SJSA1 (cell line): ENCODE data around the gene NOTCH4. TPM values are rescaled to one million over a fixed set of nuclear protein-coding genes. Genes with fewer than 3 reads are reported as not detected.
"Not testable (repeated sequence)": the region's sequence is repeated elsewhere in the genome, so short reads cannot be mapped to it uniquely, and the experiment has no call there.

ENCODE experiments used
- DNase-seq, 2 experiments: peaks; one replicate each; pipeline ENCODE4 v3.0.0-alpha.2; 2015 to 2020; ENCODE audit warnings: low spot score in 2 of 2, low read depth in 1 of 2
- H3K27ac ChIP-seq: fragments of 250-450 bp; sonication (Bioruptor Pico); 2 replicates; pipeline ENCODE4 v1.5.1; 2020; ENCODE audit warnings: mild to moderate bottlenecking, moderate library complexity
- H3K27me3 ChIP-seq: fragments of 250-450 bp; sonication (Bioruptor Pico); replicated peaks from 2 replicates; pipeline ENCODE4 v1.5.1; 2020; ENCODE audit warnings: mild to moderate bottlenecking, moderate library complexity
- H3K36me3 ChIP-seq: fragments of 250-450 bp; sonication (Bioruptor Pico); 2 replicates; pipeline ENCODE4 v1.5.1; 2020; ENCODE audit warnings: mild to moderate bottlenecking
- H3K4me1 ChIP-seq: fragments of 250-450 bp; sonication (Bioruptor Pico); replicated peaks from 2 replicates; pipeline ENCODE4 v1.6.1; 2021; ENCODE audit warnings: mild to moderate bottlenecking
- H3K4me3 ChIP-seq: fragments of 250-450 bp; sonication (Bioruptor Pico); 2 replicates; pipeline ENCODE4 v1.5.1; 2020; ENCODE audit warnings: mild to moderate bottlenecking
- H3K9me3 ChIP-seq: fragments of 250-450 bp; sonication (Bioruptor Pico); replicated peaks from 2 replicates; pipeline ENCODE4 v1.5.1; 2020; ENCODE audit warnings: mild to moderate bottlenecking
- total RNA-seq: library from RNA; depleted of rRNA; stranded (reverse); fragments of >200 nt; shearing (Covaris generic); gene quantifications from 2 replicates; pipeline ENCODE4 v1.2.3, GENCODE V29; 2014; rRNA removed

Gene NOTCH4
- 1.6 and 2.0 TPM in 2 replicates for total RNA-seq

DNA sequence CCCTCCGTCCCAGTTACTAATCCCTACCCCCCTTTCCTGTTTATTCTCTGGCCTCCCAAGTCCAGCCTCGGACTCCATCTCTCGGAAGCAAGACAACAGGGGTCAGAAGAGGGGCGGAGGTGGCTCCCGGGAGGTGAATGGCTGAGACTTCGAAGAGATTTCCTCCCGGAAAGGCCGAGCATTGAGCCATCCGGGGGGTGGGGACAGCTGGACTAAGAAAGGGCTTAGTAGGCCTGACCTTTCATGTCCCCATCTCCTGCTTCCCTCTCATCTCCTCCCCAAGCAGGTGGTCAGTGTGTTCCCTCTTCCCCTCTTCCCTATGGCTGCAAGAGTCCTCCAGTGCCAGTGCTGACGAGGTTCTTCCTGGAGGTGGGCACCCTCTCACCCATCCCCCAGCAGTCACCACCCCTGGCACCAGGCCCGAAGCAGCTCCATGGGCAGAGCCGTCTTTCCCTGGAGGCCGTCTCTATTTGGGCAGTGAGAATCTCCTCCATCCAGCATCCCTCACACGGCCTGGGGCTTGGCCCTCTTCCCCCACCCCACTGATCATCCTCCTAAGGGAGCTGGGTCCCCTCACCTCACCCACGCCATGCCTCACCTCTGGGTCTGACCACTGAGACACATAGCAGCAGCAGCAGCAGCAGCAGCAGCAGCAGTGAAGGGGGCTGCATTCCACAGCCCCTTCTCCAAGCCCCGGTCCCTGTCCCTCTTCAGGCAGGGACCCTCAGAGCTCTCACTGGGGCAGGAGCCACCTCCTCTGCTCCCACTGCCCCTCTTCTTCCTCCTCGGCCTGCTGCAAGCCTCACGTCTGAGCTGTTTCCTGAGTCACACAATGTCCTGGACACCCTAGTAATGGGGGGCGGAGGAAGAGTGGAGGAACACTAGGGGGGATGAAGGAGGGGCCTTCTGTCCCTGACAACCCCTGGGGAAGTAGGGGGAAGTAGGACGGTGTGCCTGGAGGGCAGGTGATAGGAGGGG is at the start of gene NOTCH4:
TSS of gene NOTCH4 (minus strand) at position 810 of the 978 bp plus-strand sequence. CDS start at position 671, 139 bp downstream.
- Histone ChIP-seq H3K9me3 (no peaks in the 10 kb centered on the region), H3K4me1 (no peaks in the 10 kb centered on the region), H3K36me3 (no peaks in the 10 kb centered on the region), H3K4me3 (no peak within 1 kb of the TSS), H3K27me3 (peaks cover 17% of the 10 kb centered on the region), H3K27ac (no peak within 1 kb of the TSS)
- DNase-seq = no peak

DNA sequence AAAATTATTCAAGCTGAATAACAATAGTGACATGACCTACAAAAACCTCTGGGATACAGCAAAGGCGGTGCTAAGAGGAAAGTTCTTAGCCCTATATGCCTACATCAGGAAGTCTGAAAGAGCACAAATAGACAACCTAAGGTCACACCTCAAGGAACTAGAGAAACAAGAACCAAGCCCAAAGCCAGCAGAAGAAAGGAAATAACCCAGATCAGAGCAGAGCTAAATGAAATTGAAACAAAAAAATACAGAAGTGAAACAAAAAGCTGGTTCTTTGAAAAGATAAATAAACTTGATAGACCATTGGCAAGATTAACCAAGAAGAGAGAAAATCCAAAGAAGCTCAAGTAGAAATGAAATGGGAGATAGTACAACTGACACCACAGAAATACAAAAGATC is 47.6 kb upstream of the NOTCH4 start:
- Histone ChIP-seq H3K27me3 (0 out of 2 replicates have a peak, but pooled peaks cover 8% of the 10 kb centered on the region), H3K27ac (no peak overlapping the region), H3K4me1 (no peaks in the 10 kb centered on the region), H3K9me3 (no peaks in the 10 kb centered on the region), H3K4me3 (no peak overlapping the region), H3K36me3 (no peaks in the 10 kb centered on the region)
- no peak for DNase-seq

DNA sequence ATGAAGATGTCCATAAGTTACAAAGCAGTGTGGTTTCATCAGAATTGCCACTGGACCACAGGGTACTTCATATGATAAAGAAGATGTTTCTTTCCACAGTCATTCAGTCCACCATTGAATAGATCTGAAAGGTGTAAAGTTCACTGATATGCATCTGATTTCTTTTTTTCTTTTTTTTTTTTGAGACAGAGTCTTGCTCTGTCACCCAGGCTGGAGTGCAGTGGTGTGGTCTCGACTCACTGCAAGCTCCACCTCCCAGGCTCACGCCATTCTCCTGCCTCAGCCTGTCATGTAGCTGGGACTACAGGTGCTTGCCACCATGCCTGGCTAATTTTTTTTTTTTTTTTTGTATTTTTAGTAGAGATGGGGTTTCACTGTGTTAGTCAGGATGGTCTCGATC is 44.6 kb upstream of the NOTCH4 start:
- H3K36me3 ChIP-seq, H3K4me1 ChIP-seq: not testable (repeated sequence)

DNA sequence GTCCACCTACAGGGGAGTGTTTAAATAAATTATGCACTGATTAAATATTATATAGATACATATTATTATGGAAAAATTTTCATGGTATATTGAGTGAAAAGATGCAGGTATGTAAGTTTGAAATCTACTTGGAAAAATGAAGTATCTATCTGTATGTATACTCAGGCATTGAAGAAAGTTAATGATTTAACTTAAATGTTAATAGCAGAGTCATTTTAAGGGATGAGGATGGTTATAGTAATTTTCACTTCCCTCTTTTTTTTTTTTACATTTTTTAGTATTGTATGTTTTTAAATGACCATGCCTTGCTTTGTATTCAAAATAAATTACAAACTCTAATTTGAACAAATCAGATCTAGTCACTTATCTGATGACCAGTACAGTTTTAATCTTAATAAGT is 43.2 kb upstream of the NOTCH4 start:
- Histone ChIP-seq H3K27me3 (0 out of 2 replicates have a peak, but pooled peaks cover 11% of the 10 kb centered on the region), H3K4me1 (no peaks in the 10 kb centered on the region), H3K36me3 (no peaks in the 10 kb centered on the region), H3K27ac (no peak overlapping the region), H3K9me3 (no peaks in the 10 kb centered on the region), H3K4me3 (no peak overlapping the region)
- DNase-seq = no peak

More for the DNA sequence above, 44.6 kb upstream of the NOTCH4 start:
- not testable (repeated sequence) for H3K9me3 ChIP-seq, H3K27ac ChIP-seq, DNase-seq, H3K27me3 ChIP-seq, H3K4me3 ChIP-seq

DNA sequence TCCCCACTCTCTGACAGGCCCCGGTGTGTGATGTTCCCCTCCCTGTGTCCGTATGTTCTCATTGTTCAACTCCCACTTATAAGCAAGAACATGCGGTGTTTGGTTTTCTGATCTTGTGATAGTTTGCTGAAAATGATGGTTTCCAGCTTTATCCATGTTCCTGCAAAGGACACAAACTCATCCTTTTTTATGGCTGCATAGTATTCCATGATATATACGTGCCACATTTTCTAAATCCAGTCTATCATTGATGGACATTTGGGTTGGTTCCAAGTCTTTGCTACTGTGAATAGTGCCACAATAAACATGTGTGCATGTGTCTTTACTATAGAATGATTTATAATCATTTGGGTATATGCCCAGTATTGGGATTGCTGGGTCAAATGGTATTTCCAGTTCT is 33.4 kb upstream of the NOTCH4 start:
- H3K36me3 ChIP-seq, H3K4me3 ChIP-seq, H3K27me3 ChIP-seq, DNase-seq, H3K9me3 ChIP-seq, H3K27ac ChIP-seq: not testable (repeated sequence)
- H3K4me1 ChIP-seq = peaks cover 15% of the 10 kb centered on the region

DNA sequence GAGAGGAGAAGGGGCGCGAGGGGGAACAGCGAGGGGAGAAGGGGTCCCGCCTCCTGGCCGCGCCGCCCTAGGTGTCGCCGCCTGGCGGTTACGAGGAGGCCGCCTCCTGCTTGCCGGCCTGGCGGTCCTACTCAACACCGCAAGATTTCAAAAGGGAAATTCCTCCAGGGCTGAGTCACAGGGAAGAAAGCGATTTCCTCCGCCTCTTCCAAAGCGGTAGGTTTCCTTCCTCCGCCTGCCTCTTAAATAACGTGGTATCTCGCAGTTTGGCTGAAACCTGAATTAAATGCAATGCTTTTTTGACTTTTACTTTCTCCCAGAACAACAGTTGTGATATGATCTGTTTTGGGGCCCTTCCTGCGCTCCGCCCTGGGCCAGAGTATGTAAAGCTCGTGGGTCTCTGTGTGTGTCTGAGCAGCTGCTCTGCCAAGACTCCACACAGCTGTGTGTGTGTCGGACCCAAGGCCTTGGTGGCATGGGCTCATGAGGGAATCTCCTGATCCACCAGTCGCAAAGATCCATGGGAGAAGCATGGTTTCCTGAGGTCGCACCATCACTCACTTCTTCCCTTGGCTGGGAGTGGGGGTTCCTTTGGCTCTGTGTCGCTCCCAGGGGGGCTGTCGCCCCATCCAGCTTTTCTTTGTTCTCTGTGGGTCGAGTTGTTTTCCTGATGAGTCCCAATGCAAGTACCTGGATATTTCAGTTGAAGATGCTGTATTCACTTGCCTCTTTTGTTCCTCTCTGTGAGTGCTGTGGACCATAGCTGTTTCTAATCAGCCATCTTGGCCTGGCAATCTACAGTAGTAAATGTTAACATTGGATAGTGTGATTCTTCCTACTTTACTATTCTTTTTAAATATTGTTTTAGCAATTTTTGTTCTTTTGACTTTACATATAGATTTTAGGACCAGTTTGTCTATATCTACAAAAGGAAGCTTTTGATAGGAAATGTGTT is 31.6 kb upstream of the NOTCH4 start:
- Histone ChIP-seq H3K9me3 (no peaks in the 10 kb centered on the region), H3K4me3 (no peak overlapping the region), H3K27ac (peak overlapping the region; percentile 89), H3K4me1 (peaks cover 15% of the 10 kb centered on the region), H3K27me3 (no peaks in the 10 kb centered on the region), H3K36me3 (no peaks in the 10 kb centered on the region)
- peak; percentile 89 to 90 for DNase-seq

DNA sequence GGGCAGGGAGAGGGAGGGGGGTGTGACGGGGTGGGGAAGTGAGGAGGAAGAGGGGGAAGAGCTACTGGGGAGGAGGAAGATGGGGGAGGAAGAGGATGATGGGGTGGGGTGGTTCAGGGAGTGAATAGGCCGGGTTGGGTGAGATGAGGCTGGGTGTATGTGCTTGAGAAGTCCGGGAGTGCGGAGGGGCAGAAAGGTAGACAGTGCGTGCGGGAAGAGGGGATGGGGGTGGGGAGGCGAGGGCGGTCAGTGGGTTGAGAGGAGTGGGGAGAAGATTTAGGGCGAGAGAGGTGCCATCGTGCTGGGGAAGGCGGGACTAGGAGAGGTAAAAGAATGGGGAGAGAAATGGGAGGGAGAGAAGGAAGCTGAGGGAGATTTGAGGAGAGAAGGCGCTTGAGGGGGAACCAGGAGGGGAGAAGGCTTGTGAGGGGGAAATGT is 30.9 kb upstream of the NOTCH4 start:
- Histone ChIP-seq H3K27ac (peak overlapping the region; percentile 89), H3K27me3 (no peaks in the 10 kb centered on the region), H3K9me3 (no peaks in the 10 kb centered on the region), H3K4me1 (peaks cover 15% of the 10 kb centered on the region), H3K4me3 (no peak overlapping the region), H3K36me3 (no peaks in the 10 kb centered on the region)
- no peak for DNase-seq

DNA sequence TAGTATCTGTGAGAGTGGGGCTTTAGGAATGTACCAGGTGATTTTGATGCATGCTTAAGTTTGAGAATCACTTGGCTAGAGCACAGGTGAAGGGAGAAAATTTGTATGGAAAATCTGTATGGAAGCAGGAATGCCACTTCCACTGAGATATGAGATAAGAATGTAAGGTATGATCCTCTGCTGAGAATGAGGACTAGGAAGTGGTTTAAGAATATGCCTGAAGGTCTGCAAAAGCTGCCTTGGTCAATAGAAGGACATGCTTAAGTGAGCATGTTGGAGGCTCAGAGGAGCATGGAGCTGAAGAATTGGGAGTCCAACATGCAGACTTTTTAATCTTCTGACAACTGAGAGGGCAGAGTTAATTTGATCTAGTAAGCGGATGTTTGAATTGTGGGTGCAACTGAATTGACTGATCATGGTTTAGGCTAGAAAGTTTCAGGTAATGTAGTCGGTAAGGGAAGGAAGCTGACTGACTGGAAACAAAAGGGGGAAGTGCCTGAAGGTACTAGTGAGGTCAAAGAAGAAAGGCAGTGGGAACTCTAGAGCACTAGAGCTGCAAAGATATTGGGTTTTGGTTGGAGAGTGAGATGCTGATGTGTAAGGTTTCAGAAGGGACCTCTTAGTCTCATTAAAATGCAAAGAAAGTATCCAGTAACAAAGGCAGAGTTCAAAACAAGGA is 28.6 kb upstream of the NOTCH4 start:
- Histone ChIP-seq H3K9me3 (peaks cover 7% of the 10 kb centered on the region; the same call in 1 of the 2 replicates), H3K27ac (no peak overlapping the region), H3K4me3 (no peak overlapping the region), H3K27me3 (no peaks in the 10 kb centered on the region), H3K36me3 (no peaks in the 10 kb centered on the region), H3K4me1 (peaks cover 15% of the 10 kb centered on the region)
- no peak for DNase-seq

DNA sequence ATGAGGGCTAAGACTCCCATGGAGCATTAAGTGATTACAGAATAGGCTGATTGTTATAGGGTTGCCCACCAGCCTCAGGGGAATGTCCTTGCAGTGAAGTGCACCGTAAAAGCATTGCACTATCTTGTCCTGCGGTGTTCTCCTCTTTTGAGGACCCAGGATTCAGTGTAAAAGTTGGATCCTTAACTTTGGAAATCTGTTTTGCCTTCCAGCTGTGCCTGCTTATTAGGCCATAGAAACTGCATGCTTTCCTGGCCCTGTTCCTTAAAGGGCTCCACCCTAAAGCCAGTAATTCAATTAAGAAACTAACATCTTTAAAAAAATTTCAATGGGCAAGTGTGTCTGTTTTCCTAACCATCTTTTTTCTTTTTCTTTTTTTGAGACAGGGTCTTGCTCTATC is 25.4 kb upstream of the NOTCH4 start:
- Histone ChIP-seq H3K27ac (no peak overlapping the region), H3K9me3 (peaks cover 7% of the 10 kb centered on the region; the same call in 1 of the 2 replicates), H3K4me1 (peaks cover 11% of the 10 kb centered on the region), H3K27me3 (no peaks in the 10 kb centered on the region), H3K36me3 (no peaks in the 10 kb centered on the region), H3K4me3 (no peak overlapping the region)
- DNase-seq = no peak

DNA sequence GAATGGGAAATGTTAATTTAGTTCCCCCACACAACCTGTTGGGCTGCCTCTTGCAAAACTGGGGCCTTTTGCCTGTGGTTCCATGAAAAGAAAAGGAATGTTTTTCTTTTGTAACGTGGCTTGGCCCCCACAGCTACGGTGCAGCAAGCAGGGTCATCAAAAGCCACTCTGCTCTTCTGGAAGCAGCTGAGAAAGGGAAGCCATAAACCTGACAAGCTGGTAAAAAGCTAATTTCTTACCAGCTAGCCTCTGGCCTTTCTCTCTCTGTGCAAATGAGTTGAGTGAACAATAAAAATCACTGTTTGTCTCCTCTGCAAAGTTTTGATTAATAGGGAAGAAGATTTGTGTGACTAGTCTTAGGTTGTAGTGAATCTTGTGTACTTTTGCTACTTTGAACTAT is 23.5 kb upstream of the NOTCH4 start:
- peaks cover 9% of the 10 kb centered on the region for H3K4me1 ChIP-seq
- H3K36me3 ChIP-seq = no peaks in the 10 kb centered on the region
- H3K4me3 ChIP-seq = no peak overlapping the region
- DNase-seq = no peak
- no peaks in the 10 kb centered on the region for H3K27me3 ChIP-seq
- H3K9me3 ChIP-seq = peaks cover 7% of the 10 kb centered on the region; the same call in 1 of the 2 replicates
- no peak overlapping the region for H3K27ac ChIP-seq

DNA sequence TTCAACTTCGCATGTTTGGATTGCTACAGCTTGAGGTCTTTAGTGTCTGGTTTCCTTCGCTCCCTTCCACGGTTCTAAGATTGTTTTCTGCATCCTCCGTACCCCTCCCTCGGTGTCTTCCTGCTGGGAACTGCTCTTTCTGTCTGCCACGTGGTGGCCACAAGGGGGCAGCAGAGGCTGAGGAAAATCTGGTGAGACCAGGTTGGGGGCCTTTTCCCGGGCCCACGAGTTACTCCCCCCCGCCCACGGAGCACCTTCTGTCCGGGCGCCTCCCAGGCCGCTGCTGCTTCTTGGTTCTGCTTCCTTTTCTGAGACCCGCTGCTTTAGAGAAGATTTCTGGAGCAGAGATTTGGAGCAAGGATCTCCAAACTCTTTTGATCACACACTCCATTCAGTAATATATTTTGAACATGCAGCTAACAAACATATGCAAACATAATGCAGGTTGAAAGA is 21.1 kb upstream of the NOTCH4 start:
- H3K36me3 ChIP-seq = no peaks in the 10 kb centered on the region
- H3K27me3 ChIP-seq = no peaks in the 10 kb centered on the region
- H3K9me3 ChIP-seq = peaks cover 7% of the 10 kb centered on the region; the same call in 1 of the 2 replicates
- H3K27ac ChIP-seq = no peak overlapping the region
- DNase-seq = peak; percentile 75 to 80
- H3K4me1 ChIP-seq = peaks cover 9% of the 10 kb centered on the region
- H3K4me3 ChIP-seq = no peak overlapping the region

DNA sequence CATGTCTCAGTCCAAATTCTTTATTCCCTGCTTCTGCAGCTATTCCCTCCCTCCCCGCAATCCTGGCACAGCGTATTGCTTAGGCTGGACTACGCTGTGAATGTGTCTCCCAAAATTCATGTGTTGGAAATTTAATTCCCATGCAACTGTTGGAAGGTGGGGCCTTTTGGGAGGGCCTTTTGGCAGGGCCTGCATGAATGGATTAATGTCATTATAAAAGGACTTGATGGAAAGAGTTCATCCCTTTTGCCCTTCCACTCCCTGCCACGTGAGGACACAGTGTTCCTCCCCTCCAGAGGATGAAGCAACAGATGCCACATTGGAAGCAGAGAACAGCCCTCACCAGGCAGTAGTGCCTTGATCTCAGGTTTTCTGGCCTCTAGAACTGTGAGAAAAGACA is 20.4 kb upstream of the NOTCH4 start:
- DNase-seq = no peak
- Histone ChIP-seq H3K4me3 (no peak overlapping the region), H3K36me3 (no peaks in the 10 kb centered on the region), H3K27ac (no peak overlapping the region), H3K27me3 (no peaks in the 10 kb centered on the region), H3K9me3 (peaks cover 3% of the 10 kb centered on the region; the same call in 1 of the 2 replicates), H3K4me1 (peaks cover 9% of the 10 kb centered on the region)

DNA sequence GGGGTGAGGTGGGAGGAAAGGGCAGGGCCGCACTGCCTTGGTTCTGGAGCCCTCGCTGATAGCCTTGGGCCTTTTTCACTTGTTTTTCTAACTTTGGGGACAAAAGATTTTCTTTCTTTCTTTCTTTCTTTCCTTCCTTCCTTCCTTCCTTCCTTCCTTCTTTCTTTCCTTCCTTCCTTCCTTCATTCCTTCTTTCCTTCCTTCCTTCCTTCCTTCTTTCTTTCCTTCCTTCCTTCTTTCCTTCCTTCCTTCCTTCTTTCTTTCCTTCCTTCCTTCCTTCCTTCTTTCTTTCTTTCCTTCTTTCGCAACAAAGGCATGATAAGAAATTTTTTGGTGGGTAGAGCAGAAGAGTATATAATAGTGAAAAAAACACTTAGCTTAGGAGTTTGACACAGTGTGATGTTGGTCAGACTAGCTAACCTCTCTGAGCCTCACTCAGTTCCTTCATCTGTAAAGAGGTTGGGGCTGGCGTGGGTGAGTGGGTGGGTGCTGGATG is 18.5 kb upstream of the NOTCH4 start:
- not testable (repeated sequence) for H3K27ac ChIP-seq, DNase-seq, H3K4me1 ChIP-seq, H3K27me3 ChIP-seq, H3K36me3 ChIP-seq, H3K4me3 ChIP-seq, H3K9me3 ChIP-seq
